SHP77 treated with DMSO at 0.1 percent for 48 hours (cell line): Measurements from ENCODE around the gene OTUD7B.

Experiments
- DNase-seq: peaks from one replicate; lab custom pipeline; 2025; lab: John Stamatoyannopoulos, UW

Gene OTUD7B

DNA sequence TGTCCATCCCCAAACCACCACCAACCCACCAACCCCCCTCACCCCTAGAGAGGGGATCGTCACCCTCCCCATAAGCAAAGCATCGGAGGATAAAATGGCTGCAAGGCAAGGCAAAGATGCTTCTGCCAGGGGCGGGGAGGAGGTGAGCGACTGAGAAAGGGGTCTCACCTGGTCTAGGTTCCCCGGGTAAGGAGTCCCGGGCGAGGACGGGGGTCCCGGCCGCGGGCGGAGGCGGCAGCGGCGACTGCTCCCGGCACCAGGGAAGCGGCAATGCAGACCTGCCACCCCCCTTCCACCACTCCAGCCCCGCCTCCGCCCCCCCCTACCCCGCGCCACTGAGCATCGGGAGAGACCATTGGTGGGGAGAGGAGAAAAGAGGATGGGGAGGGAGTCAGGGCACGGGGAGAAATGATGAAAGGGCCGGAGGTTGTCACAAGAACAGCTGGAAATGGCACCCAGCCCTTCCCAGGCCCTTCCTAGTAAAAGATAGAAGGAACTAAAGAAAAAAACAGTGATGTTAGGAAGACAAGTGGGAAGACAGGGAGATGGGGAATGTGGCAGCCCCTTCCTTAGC lies 92.9 kb downstream of the OTUD7B start, which contains the start of gene SV2A:
TSS of gene SV2A (minus strand) at position 274 of the 574 bp plus-strand sequence. CDS start 4,004 bp downstream, outside the sequence.
- peak; percentile 73 for DNase-seq

DNA sequence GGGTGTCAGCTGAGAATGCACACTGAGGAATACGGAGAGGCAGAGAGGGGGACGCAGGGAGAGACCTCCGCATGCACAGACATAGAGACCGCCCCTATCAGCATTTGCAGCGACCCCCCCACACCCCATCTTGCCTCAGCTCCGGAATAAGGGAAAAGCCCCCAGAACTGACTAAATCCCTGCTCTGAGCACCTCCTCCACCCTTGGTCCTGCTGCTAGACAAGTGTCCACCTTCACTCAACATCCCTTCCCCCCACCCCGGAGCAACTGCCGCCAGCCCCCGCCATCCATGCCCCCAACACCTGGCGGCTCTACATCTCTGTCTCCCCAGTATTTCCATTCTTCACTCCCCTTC lies 93.7 kb downstream of the OTUD7B start:
- DNase-seq, result no peak

DNA sequence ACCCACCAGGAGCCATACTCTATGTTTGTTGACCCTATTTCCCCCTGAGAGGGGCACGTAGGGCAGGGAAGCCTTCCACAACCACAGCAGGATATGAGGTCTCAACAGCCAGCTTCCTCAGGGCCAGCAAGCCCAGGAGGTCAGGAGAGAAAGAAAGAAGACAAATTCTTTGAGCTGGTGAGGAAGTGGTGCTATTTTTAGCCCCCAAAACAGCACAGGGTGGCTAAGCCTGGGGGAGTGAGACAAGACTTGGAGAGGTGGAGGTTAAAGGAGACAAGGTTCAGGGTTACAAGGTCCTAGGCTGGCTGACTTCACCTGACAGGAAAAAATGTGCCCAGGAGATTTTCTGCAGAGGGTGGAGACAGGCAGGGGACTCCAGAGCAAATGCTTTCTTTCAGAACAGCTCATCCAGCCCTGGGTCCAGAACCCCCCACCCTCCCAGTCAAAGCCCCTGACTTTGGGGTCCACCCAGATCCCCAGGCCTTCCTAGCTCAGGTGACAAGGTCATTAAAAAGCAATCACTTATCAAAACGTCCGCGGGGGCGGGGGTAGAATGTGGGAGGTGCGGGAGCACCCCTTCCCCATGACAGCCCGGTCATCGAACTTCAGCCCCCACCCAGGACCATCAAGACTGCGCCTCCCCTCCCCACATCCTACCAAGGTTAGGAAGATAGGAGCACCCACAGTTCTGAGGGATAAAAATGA lies 94.2 kb downstream of the OTUD7B start:
- no peak for DNase-seq

DNA sequence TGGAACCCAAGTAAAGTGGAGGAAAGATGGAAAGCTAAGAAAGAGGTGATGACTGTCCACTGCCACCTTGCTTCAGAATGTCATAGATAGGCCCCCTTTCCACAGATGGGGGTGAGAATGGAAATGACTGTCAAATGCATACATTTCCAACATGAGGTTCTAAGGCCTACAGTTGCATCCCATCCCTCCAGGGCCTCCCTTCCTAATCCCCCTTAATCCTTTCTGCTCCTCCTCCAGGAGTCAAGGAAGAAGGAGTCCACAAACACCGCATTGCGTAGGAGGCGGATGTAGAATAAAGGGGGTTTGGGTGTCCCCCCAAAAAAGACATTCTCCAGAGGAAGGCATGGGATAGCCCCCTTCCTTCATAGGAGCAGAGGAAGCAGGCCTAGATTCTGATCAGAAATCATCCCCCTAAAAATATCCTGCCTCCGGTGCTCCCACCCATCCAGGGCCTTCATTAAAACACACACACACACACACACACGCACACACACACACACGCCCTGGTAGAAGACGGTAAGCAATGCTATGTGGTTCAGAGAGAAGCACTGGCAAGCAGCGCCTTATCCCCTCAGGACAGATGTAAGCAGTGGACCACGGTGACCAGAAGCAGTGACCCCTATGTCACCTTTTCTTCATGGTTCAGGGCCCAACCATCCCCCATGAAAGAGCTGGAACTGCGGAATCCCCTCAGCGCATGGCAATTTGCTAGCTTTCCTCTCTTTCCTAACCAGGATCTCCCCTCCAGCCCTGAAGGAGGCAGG lies 94.9 kb downstream of the OTUD7B start:
- DNase-seq, result no peak

DNA sequence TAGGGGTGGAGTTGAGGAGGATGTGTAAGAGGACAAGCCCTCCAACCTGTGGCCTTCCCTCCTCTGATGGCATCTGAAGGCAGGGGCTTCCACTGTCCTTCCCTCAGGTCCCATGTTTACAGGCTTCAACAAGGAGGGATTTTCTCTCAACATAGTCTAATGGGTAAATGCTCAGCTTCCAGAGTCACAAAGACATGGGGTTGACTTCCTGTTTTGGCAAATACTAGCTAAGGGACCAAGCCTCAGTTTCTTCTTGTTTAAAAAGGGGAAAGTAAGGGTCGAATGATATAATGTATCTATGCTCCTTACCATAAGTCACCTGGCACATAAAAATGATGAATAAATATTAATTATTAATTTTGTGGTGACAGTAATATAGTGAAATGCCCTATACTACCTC lies 96.0 kb downstream of the OTUD7B start:
- no peak for DNase-seq

DNA sequence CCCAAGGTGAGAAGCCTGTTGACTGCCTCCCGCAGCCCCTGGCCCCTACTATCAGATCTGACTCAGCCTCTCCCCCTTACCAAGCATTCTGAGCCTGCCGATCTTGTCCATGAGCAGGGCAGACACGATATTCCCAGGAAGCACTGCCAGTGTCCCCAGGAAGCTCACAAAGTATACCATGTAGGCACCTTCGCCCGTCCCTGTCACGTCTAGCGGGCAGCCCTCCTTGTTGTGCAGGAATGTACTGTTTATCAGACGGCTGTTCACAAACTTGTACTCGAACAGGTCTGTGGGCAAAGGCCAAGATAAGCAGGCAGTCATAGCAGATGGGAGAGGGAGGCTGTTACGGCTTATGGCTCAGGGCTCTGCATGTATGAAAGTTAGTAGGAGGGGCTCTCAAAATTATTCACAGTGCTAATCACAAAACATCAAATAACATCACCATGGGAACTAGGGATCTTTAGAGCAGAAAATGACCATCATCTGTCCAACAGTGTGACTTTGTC lies 103.9 kb downstream of the OTUD7B start:
- no peak for DNase-seq

DNA sequence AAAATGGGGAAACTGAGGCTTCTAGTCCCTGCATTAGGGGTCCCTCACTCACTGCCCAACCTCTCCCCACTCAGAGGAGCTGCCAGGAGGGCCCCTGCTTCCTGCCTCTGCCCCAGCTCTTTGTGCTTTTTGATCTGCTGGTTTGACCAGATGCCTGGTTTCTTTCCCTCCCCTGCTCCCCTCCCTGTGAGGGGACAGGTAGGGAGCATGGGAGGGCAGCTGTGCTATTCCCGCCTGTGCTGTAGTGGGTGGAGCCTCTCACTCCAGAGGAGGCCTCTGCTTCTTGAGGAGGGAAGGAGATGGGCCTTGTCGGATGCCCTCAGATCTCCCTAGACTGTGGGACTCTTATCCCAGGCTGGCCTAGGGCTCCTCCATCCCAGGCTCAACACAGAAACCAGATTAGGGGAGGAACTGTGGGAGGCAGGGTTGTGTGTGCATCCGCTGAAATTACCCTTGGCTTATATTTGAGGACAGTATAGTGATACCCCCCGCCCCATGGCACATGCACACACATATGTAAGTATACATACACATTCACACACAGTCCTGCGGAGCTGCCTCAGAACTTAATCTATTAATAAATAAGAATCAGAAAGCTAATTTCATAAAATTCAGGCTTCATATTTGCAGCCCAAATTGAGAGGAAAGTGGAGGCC lies 106.6 kb downstream of the OTUD7B start:
- DNase-seq, result no peak

DNA sequence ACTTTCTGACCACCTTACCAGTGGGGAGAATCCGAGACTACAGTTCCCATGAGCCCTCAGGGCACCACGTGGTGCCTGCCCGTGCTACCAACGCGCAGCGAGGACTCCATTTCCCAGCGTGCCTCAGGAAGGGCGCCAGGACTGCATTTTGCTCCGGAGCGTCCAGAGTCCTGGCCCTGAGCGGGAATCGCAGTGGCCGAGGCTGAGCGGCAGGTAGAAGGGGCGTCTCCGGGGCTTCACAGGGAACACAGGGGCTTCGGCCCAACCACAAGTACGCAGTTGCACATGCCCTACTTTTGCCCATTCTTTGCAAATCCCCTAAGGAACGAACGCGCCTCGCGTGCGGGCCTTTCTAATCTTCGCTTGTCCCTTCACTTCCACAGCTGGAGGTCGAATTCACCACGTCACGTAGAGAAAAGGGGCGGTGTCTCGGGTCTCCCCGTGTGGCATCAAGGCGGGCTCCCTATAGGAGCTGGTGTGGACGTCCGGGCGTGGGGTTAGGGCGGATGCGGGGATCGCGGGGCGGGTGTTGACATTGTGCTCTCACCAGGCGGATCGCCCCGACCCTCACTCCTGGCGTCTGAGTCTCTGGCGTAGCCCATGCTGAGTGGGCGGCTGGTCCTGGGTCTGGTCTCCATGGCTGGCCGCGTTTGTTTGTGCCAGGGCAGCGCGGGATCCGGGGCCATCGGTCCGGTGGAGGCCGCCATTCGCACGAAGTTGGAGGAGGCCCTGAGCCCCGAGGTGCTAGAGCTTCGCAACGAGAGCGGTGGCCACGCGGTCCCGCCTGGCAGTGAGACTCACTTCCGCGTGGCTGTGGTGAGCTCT lies 110.9 kb downstream of the OTUD7B start, which contains the start of gene BOLA1:
TSS of gene BOLA1 (plus strand) at position 109 of the 825 bp plus-strand sequence. CDS start at position 601, 492 bp downstream.
- DNase-seq, result peak; percentile 98

DNA sequence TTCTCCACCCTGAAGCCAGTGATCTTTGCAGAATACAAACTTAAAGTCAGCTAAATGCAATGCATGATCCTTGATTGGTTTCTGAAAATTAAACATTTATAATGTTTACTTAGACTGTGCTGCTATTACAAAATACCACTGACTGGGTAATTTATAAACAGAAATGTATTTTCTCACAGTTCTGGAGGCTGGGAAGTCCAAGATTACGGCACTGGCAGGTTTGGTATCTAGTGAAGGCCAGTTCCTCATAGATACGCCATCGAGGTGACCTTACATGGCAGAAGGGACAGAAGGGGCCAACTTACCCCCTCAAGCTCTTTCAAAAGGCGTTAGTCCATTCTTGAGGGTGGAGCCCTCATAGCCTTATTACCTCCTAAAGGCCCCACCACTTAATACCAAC lies 114.0 kb downstream of the OTUD7B start:
- DNase-seq, result no peak

DNA sequence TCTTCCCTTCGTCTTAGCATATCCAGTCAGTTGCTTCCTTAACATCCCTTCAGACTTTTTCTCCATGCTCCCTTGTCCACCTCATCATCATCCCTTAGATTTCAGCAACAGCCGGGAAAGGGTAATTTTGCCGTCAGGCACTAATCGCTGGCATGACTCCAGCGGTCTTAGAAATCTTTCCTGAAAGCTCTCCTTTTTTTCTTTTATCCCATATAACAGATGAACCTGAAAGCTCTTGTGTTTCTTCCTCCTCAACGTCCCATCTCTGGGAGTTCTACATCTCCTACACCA lies 121.6 kb downstream of the OTUD7B start:
- peak; percentile 54 for DNase-seq

DNA sequence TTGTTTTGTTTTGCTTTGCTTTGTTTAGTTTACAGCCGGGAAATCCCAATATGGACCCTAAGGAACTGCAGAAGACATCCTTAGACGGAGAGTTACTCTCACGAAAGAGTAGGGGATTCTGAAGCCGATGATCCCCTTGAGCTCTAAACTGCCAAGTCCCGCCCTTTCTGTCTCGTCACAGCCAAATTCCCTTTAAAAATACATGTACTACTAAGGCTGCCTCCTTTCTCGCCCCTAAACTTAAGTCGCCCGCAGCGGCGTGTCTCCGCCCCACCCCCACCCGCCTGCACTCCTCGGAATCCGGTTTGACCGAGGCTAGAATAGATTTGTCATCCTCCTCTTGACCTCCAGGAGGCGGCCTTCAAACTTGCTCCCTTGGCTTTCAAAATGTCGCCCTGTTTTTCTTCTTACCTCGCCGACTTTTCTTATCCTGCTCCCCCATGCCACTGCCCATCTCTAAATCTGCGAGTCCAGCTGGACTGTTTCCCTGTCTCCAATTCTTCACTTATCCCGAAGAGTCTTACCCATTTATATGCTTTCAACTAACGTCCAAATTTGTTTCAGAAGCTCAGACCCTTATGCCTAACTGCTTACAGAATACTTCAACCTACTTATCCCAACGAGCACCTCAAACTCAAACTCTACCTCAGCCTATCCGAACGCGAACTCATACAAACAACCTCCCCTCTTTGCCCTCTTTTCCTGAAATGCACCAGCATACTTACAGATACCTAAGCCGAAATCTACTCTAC lies 122.1 kb downstream of the OTUD7B start:
- peak; percentile 99 for DNase-seq
